ENCODE measurements around the gene TEX47. TPM values are rescaled to one million over a fixed set of nuclear protein-coding genes. Genes with fewer than 3 reads are reported as not detected.
A peak's percentile ranks its signal among the peaks of the same experiment; 100 is the strongest.

TEX47 gene
- not detected for polyA plus RNA-seq (ENCODE audit: insufficient read length in 12 of 12)
- long read RNA-seq, donor 1, result 0 reads
- long read RNA-seq, donor 2, result 0 reads
- long read RNA-seq, donor 3, result 0 reads
- long read RNA-seq, donor 4, result 0 reads
- long read RNA-seq, donor 5, result 0 reads
- long read RNA-seq, donor 6, result 0 reads
- long read RNA-seq, donor 7, result 0 reads
- long read RNA-seq, donor 8, result 0 reads
- long read RNA-seq, donor 9, result 0 reads
- long read RNA-seq, donor 10, result 0 reads
- long read RNA-seq, donor 11, result 0 reads

GRCh38 chr7:88795553-88795952 is at the start of gene TEX47:
Gene TEX47, minus strand, starts transcription at chr7:88795737. Its CDS starts 795 bp downstream, at chr7:88794942.
- DNase-seq, result no peak

GRCh38 chr7:88845091-88845490 is 49.6 kb upstream of the TEX47 start:
- DNase-seq, result no peak

DNA sequence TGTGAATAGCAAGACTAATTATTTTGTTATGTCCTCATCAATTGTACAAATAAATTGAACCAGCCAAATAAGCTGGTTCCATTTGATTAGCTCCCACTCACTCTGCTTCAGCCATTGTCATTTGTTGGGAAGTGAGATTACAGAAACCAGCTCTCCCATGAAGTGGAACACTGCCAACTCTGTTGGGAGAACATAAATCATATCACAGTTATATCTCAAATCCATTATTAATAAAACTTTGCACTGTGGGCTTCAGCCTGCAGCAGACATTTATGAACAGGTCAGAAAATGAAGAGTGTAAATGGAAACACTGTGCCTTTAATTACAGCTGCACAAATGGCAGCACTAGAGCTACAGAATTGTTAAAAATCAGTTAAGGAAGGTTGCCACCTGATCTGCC is 46.7 kb upstream of the TEX47 start:
- no peak for DNase-seq

DNA sequence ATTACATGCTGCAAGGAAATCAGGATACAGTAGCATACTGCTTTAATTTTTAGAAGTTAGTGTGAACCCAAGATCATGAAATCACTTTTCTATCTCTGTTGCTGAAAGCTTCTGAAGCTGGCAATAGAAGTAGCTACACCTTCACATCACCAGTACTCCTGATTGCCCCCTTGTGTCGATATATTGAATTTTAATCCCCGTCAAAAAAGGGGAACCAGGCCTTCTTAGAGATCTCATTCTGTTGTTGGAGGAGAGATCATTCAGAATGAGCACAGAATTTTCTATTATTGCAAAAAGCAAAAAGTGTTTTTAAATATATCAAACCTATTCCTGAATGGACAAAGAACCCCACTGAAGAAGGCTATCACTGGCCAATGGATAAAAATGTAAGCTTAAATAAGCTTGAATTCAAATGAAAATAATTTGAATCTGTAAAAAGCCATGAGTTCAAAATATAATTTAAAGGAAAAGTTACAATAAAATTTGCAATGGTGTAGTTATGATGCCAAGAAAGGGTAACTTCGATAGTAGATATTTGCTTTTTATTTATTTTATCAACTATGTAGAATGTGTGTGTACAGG is 39.7 kb upstream of the TEX47 start:
- no peak for DNase-seq

DNA sequence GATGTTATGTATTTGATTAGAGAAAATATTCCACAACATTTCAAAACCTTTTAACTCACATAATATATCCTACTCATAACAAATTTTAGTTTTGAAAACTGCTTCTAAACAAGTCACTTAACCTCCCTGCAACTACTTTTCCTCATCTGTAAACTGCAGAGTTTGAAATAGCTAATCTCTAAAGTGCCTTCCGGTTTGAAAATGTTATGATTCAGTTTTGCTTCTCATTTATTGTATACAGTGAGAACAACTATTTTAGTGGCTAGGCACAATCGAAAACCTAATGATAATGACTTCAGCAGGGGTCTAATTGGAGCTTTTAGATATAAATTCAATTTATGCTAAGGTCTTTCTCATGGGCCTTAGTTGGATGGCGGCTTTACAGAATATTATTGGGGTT is 30.7 kb upstream of the TEX47 start:
- no peak for DNase-seq

- no peak for DNase-seq
Measured at GRCh38 chr7:88818552-88818951, 23.0 kb upstream of the TEX47 start.

DNA sequence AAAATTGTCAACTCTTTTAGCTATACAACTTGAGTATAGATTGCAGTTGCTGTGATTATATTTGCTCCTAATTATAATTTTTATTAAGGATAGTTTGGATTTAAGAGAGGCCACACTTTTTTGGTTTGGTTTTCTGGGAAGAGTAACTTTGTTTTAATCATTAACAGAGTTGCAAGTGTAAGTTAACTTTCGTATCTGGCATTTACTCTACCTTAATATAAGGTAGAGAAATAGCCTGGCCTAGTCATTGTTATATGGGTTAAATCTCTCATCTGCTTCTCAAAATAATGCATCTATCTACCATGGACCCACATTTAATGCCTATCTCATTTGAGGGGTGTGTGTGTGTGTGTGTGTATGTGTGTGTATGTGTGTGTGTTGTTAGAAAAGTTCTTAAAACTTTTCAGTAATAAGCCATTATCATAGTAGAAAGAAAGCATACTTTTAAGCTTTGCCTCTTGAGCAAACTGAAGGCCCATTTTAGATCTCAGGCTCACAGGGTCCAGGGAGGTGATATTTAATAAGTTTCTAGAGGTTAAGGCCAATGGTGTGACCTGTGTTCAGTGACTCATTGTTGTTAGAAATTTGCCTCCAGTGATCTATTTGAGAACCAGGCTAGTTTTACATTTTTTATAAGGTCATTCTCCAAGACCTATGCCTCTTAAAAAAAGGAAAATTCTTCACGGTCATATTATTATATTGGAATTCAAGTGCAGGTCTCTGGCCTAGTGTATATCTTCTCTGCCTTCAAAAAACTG is 10.9 kb upstream of the TEX47 start:
- no peak for DNase-seq

- DNase-seq, result no peak
Measured at GRCh38 chr7:88801046-88801445, 5.5 kb upstream of the TEX47 start.

DNA sequence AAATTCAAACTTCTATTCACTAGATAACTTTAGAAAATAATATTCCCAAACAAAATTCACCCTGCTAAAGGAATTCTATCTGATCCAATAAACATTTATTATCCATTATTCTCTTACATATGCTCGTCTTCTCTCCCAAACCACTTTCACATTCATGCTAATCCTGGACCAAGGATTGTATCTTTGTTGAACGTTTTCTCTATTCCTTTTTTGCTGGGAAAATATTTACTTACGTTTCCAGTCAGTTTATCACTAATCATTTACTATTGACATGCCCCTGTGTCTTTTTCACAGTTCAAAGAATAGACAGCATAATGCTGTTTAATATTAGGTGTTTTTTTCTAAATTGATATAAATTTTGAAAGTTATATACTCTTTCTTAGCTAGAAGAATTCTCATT is 3.2 kb downstream of the TEX47 start:
- DNase-seq, result no peak

GRCh38 chr7:88791891-88792290 is 3.6 kb downstream of the TEX47 start:
- DNase-seq, result no peak

- peak; percentile 4 for DNase-seq
Measured at GRCh38 chr7:88789480-88790064, 6.0 kb downstream of the TEX47 start.

DNA sequence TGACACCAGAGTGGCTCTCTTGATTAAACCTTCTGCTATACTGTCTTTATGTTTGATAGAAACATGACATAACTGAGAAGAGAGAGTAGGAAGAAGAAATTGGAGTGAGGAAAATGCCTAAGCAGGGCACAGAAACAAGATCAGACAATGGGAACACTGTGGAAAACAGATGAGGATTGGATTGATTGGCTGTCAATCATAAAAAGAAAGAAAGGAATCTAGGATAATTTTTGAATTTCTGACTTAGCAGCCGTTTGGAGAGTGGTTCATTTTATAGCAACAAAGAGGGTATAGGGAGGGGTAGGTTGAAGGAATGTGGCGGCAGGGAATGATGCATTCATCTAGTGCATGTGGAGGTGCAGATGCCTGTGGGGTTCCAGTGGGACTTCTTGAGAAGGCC is 7.8 kb downstream of the TEX47 start:
- DNase-seq, result no peak

GRCh38 chr7:88775838-88776237 is 19.7 kb downstream of the TEX47 start:
- no peak for DNase-seq

DNA sequence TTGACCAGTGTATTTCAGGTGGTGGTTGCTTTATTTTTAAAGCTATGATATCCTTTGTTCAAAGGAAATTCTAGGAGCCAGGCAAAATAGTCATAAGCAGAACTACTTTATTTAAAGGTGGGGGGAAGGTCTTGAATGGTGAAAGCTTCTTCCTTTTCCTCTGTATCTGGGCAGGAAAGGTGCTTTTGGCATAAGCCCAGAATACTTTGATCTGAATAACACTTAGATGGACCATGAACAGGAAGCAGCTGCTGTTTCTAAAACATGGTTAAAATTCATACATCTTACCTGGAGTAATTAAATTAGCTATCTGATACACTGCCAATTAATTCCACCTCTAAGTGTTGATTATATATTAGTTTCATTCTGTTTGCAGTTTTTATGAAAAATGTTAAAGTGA is 22.8 kb downstream of the TEX47 start:
- DNase-seq, result no peak

DNA sequence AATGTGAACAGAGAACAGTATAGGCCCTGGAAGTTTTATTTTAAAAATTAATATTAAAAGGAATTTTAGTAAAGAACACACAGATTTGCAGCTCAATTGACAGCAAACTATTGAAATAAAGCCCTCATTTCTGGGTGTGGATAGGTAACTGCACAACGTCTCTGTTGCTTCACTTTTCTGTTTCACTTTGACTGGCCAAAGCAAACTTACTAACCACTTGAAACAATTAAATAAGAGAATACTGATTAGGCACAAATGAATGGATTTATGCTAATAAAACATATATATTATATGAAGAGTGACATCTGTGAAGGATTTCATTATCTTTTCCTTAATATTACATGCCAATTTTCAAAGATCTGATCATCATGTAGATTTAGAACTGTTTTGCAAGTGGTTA is 24.1 kb downstream of the TEX47 start:
- no peak for DNase-seq

GRCh38 chr7:88761779-88762178 is 33.8 kb downstream of the TEX47 start:
- no peak for DNase-seq

- DNase-seq, result no peak
Measured at GRCh38 chr7:88760136-88760515, 35.4 kb downstream of the TEX47 start.

DNA sequence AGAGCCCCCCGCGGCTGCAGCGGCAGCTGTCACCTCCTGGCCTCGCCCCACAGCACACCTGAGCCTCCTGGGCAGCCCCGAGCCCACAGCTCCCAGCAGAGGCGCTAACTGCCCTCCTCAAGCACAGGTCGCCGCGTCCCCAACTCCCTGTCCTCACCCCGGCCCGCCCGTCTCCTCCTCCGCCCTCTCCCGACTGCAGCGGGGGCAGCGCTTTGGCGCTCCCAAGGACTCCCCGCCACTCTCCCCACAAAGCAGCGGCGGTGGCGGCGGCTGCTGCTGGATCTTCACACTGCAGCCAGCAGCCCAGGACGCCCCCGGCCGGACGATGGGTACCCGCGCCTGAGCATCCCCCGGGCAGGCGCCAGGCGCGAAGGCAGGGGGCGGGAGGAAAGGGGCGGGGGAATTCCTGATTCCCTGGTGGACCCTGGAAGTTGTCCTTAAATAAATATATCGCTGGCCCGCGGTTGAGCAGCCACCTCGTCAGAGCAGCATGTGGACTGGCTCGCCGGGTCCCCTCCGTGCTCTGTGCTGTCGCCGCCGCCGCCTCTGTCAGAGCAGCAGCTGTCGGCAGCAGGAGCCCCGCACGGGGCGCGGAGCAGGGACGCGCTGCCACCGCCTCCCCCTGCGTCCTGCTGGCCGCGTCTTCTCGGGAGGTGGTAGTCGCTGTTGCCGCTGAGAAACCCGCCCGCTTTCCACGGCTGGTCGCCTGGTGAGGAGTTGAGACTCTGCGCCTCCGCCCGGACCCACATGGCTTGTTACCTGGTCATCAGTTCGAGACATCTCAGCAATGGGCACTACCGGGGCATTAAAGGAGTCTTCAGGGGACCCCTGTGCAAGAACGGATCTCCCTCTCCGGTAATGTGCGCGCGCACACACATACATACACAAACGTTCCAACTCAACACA is 36.1 kb downstream of the TEX47 start, which contains the start of gene ZNF804B:
ZNF804B (plus strand) TSS at position 471 of the 906 bp plus-strand sequence; CDS start at position 748, 277 bp downstream.
- DNase-seq, result no peak

DNA sequence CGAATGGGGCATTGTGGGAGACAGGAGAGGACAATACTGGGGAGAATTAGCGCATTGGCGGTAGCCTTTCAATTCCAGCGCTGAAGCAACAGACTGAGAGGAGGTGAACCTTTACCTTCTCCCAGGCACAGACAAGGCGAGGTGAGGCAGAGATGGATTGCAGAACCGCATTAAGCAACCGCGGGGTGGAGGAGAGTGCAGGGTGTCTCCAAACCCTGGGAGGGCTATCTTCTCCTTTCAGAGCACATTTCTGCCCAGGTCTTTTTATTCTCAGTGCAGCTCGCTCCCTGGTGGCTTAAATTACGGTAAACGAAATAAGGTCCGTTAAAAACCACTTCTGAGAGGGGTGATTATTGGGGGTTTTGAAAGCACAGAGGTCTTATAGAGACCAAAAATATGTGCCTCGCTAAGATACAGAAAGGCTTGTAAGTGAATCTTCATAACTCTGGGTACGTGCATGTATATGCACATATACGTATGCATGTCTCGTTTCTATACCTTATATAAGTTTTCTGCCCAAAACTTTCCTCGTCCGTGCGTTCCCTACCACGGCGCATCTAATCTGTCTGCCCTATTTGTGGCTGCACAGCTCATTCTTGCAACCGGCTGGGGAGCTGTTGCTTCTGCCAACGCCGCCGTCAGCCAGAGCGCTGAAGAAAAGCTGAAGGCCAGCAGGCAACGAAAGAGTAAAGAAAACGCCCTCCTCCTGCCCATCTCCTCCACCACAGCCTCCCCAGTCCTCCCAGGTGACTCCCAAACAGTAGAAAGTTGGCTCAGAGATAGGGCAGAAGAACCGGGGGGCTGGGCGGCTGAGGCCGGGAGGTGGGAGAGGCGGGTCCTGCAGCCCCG is 36.9 kb downstream of the TEX47 start:
- peak; percentile 15 for DNase-seq

- DNase-seq, result no peak
Measured at GRCh38 chr7:88757371-88757770, 38.2 kb downstream of the TEX47 start.

DNA sequence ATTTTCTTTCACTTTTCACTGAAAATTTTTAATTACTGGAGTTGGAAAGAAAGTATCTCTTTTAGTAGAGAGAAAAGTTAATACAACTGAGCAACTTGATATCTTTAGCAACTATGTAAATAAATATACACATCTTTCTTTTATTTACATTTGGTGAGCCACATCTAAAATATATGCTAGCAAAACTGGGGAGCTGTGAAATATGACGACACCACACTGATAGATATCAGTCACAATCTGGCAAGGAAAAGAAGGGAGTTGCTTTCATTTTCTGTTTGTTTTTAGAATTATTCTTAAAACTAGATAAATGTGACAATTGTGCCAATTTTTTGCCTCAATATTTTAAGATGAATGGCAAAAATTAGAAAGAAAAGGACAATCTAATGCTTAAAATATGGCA is 38.7 kb downstream of the TEX47 start:
- DNase-seq, result no peak

Measured in muscle of arm (tissue), 14 donors.